GM21528 (cell line): ENCODE measurements around the gene GJC2.

Experiments used
- ATAC-seq: cut with Tn5 transposase; IDR thresholded peaks from one replicate; pipeline ENCODE4 v1.9.1; 2021; ENCODE audit warnings: mild to moderate bottlenecking, moderate library complexity; ENCODE audit not compliant: unreplicated experiment, low FRiP score

GJC2 gene

GRCh38 chr1:228112617-228113016 is 37.1 kb upstream of the GJC2 start:
- ATAC-seq = no peak

GRCh38 chr1:228114827-228115226 is 34.9 kb upstream of the GJC2 start:
- ATAC-seq = no peak

DNA sequence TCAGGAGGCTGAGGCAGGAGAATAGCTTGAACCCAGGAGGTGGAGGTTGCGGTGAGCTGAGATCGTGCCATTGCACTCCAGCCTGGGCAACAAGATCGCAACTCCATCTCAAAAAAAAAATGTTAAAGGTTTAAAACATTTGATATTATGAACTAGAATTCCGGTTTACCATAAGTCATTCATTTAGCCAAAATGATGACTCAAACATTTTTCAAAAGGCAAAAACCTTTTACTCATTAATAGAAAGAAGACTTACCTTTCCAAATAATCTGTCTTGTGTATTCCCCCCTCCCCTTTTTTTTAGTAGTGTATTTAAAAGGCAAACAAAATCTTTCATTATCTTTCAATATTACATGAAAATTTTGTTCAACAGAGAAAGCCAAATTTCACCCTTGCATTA is 32.4 kb upstream of the GJC2 start:
- no peak for ATAC-seq

DNA sequence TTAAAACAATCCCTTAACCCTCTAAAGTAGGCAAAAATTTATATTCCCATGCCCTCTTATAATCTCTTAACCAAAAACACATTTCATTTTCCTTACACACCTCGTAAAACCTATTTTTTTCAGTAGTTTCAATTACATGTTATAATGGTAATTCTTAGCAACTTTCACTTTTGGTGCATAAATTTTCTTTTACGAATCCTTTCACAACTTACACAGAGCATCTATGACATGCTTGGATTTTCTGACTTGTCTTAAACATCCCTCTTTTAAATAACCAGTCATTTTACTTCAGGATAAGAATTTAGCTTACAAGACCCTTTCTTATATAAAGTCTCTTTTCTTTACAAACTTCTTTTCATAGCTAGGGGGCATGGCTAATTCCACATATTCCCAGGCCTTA is 31.7 kb upstream of the GJC2 start:
- ATAC-seq = no peak

DNA sequence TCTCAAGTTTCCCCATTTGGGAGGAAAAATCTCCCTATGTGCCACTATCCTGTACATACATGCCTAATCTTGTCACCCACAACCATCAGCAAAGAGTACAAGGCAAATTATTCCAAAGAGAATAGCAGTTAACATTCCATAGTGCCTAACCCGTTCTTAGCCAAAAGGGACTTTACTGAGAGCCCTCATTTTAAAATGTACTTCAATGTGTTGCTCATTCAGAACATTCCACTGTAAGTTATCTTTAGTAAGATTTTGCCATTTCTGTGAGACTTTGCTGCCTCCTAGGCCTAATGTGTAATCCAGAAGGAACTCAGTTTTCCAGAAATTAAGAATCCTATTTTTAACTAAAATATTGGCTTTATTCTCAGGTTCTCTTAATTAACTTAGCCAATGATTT is 29.4 kb upstream of the GJC2 start:
- ATAC-seq = no peak

GRCh38 chr1:228120857-228121489 is 28.8 kb upstream of the GJC2 start:
- no peak for ATAC-seq

GRCh38 chr1:228122921-228123441 is 26.7 kb upstream of the GJC2 start:
- no peak for ATAC-seq

- ATAC-seq = no peak
Measured at GRCh38 chr1:228123505-228123904, 26.2 kb upstream of the GJC2 start.

DNA sequence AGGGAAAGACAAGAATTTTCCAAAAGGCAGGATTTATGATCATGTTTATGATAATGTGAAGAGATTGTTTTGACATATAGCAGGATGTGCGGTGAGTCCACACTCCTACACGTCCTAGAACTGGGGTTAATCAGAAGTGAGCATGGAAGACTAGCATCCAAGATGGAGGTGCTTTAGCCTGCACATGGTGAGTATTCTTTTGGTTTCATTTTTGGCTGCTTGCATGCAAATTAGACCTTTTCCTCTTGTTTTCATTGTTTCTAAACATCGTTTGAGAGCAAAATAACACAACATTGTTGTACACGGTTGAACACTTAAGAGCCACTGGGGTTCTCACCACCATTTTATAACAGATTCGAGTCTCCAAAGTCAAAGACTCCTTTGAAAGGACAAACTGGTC is 24.5 kb upstream of the GJC2 start:
- ATAC-seq = no peak

- no peak for ATAC-seq
Measured at GRCh38 chr1:228131766-228132165, 18.0 kb upstream of the GJC2 start.

- ATAC-seq = no peak
Measured at GRCh38 chr1:228134591-228134990, 15.1 kb upstream of the GJC2 start.

DNA sequence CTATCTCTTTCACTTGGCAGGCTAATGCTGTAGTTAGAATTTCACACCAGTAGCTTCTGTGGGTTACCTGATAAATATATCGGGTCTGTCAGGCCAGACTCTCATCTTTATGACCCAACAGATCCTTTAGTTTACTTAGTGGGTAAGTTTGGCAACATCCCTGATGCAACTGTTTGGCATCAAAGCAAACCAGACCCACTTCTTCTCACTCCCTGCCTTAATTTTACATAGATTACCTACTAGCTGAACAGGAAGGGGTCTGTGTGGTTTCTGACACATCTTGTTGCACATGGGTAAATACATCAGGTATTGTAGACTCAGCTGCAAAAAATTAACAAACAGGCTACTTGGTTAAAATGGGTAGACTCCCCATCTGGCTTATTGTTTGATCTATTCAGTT is 12.8 kb upstream of the GJC2 start:
- ATAC-seq = no peak

GRCh38 chr1:228139406-228139930 is 10.3 kb upstream of the GJC2 start:
- ATAC-seq = no peak

GRCh38 chr1:228139931-228140723 is 9.6 kb upstream of the GJC2 start, which contains the start of gene GUK1:
TSS of gene GUK1 (plus strand) at chr1:228140279. CDS start at chr1:228140303, 24 bp downstream.
- peak; percentile 93 for ATAC-seq

DNA sequence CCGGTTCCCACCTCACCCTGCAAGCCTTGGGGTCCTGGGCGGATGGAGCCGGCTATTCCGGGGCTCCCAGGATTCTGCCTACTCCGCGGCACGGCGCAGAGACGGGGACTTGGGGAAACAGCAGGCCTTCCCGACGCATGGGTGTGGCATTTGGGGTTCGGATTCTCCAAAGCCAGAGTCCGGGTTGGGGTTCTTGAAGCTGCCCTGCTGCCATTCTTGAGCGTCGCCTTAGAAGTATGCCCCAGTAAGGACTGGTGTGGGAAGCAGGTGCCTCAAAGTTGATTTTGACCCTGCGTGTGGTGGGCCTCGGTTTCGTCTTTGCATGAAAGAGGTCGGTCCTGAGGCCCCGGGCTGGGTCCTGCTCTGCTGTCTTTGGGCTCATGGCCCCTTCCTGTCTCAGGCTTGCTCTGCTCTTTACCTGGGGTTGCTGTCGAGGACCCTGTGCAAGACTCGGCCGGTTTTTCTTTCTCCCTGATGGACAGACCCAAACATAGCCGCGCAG is 9.0 kb upstream of the GJC2 start:
- no peak for ATAC-seq

- ATAC-seq = no peak
Measured at GRCh38 chr1:228141226-228142044, 8.3 kb upstream of the GJC2 start.

- no peak for ATAC-seq
Measured at GRCh38 chr1:228142155-228142691, 7.5 kb upstream of the GJC2 start.

GRCh38 chr1:228142701-228143136 is 7.0 kb upstream of the GJC2 start:
- ATAC-seq = no peak

- ATAC-seq = no peak
Measured at GRCh38 chr1:228143480-228144192, 6.1 kb upstream of the GJC2 start.
